ENCODE data around the gene SSTR3.

The SSTR3 gene

DNA sequence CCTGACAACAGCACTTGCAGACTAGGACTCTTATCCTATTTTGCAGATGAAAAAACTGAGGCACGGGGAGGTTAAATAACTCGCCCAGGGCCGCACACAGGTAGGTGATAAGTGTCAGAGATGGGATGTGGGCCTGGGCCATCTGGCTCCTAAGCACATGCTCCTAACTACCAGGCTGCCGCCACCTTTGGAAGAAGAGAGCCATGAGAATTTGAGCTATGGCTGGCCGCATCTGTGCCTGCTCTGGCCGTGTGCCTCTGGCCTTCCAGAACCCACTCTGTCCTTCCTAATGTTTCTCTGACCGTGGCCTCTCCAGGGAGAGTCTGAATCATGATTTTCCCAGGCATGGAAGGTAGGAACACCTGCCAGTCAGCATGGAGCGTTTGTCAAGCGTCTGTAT is 47.2 kb downstream of the SSTR3 start:
- peaks cover 9% of the 10 kb centered on the region; the same call in 1 of the 2 replicates for H3K9me3 ChIP-seq (ENCODE audit: insufficient read depth, low read length)
- H3K4me3 ChIP-seq (ENCODE audit: insufficient read depth, low read length, poor library complexity, severe bottlenecking): no peak overlapping the region
- no peak overlapping the region for H2AFZ ChIP-seq (ENCODE audit: low read depth, low read length, severe bottlenecking)
- no peaks in the 10 kb centered on the region for H4K20me1 ChIP-seq (ENCODE audit: low read depth, low read length)
- no peak overlapping the region for H3K4me2 ChIP-seq (ENCODE audit: low read depth, low read length, poor library complexity, severe bottlenecking)
- TF ChIP-seq, protein P1, sequence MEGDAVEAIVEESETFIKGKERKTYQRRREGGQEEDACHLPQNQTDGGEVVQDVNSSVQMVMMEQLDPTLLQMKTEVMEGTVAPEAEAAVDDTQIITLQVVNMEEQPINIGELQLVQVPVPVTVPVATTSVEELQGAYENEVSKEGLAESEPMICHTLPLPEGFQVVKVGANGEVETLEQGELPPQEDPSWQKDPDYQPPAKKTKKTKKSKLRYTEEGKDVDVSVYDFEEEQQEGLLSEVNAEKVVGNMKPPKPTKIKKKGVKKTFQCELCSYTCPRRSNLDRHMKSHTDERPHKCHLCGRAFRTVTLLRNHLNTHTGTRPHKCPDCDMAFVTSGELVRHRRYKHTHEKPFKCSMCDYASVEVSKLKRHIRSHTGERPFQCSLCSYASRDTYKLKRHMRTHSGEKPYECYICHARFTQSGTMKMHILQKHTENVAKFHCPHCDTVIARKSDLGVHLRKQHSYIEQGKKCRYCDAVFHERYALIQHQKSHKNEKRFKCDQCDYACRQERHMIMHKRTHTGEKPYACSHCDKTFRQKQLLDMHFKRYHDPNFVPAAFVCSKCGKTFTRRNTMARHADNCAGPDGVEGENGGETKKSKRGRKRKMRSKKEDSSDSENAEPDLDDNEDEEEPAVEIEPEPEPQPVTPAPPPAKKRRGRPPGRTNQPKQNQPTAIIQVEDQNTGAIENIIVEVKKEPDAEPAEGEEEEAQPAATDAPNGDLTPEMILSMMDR (IDR thresholded peaks at IDR 0.05; ENCODE audit: insufficient read depth, low read length, poor library complexity, severe bottlenecking): no peak
- TF ChIP-seq EZH2phosphoT487 (conservative IDR thresholded peaks at IDR 0.05; ENCODE audit: low read length): no peak
- no peaks in the 10 kb centered on the region for H3K27me3 ChIP-seq (ENCODE audit: low read length)
- no peaks in the 10 kb centered on the region for H3K9me2 ChIP-seq (replicated peaks; ENCODE audit: insufficient read depth, low read length)
- no peaks in the 10 kb centered on the region for H3F3A ChIP-seq (ENCODE audit: insufficient read depth)
- no peak overlapping the region for H3K27ac ChIP-seq (ENCODE audit: low read depth, low read length)
- no peaks in the 10 kb centered on the region for H3K36me3 ChIP-seq (ENCODE audit: low read length)
- H3K9ac ChIP-seq (ENCODE audit: low read length): no peak overlapping the region
- H3K79me2 ChIP-seq (ENCODE audit: insufficient read depth, low read length): no peaks in the 10 kb centered on the region

DNA sequence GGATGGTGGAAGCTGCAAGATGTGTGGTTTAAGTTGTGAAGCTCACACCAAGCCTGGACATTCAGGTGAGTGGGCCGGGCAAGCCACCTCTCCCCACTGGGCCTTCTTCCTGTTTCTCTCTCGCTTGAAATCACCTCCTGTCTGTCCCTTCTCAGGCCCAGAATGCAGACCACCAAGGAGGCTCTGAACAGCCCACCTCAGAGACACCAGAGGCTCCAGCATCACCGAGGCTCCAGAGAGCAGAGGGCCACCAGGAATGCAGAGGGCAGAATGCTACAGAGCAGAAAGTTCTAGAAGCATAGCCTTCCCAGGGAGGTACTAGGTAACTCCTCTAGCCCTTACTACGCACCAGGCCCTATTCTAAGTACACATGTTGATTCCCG is 47.8 kb downstream of the SSTR3 start:
- no peak overlapping the region for H3K27ac ChIP-seq (ENCODE audit: low read depth, low read length)
- no peaks in the 10 kb centered on the region for H4K20me1 ChIP-seq (ENCODE audit: low read depth, low read length)
- no peaks in the 10 kb centered on the region for H3K9me2 ChIP-seq (replicated peaks; ENCODE audit: insufficient read depth, low read length)
- H3K9ac ChIP-seq (ENCODE audit: low read length): no peak overlapping the region
- no peak overlapping the region for H2AFZ ChIP-seq (ENCODE audit: low read depth, low read length, severe bottlenecking)
- H3F3A ChIP-seq (ENCODE audit: insufficient read depth): no peaks in the 10 kb centered on the region
- peaks cover 9% of the 10 kb centered on the region; the same call in 1 of the 2 replicates for H3K9me3 ChIP-seq (ENCODE audit: insufficient read depth, low read length)
- H3K4me2 ChIP-seq (ENCODE audit: low read depth, low read length, poor library complexity, severe bottlenecking): no peak overlapping the region
- H3K79me2 ChIP-seq (ENCODE audit: insufficient read depth, low read length): no peaks in the 10 kb centered on the region
- TF ChIP-seq EZH2phosphoT487 (conservative IDR thresholded peaks at IDR 0.05; ENCODE audit: low read length): no peak
- TF ChIP-seq, protein P1 (IDR thresholded peaks at IDR 0.05; ENCODE audit: insufficient read depth, low read length, poor library complexity, severe bottlenecking): no peak
- H3K4me3 ChIP-seq (ENCODE audit: insufficient read depth, low read length, poor library complexity, severe bottlenecking): no peak overlapping the region
- no peaks in the 10 kb centered on the region for H3K36me3 ChIP-seq (ENCODE audit: low read length)
- H3K27me3 ChIP-seq (ENCODE audit: low read length): no peaks in the 10 kb centered on the region

DNA sequence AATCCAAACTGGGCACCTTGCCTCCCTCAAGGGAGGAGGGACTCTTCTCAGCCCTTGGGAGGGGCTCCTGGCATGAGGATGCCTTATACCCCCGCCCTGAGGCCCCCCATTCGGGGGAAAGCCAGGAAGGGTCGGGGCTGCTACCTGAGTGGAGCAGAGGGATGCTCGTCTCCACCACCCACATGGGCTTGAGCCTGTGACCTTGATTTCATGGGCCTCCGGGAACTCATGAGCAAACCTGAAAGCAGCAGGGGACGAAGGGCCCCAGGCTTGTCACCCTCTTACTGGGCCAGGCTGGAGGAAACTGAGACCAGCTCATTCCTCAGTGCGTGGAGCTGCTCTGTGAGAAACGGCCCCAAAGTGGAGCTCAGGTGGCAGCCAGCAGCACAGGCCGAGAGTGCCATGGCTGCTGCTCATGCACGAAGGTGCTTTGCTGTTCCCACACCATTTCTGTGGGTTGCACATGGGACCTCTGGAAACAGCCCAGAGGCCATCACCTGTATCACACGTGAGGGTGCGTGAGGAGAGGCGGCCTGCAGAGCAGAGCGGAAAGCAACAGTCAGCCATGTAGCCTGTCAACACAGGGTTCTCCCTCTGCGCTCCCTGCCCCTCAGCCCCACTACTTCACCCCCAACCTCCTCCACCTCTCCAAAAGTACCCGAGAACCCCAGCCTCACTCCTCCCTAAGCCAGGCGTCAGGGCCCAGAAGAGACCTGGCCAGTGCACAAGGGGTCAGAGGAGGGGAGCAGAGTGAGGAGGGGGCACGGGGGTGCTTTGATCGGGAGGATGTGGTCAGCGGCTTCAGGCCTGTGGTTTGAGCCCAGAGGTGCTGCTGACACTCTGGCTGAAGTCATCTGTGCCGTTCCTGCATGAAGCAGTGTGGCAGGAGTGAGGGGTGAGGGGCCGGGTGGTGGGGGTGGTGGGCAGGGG is 48.4 kb downstream of the SSTR3 start:
- no peak overlapping the region for H3K9ac ChIP-seq (ENCODE audit: low read length)

More for the DNA sequence above, 48.4 kb downstream of the SSTR3 start:
- H2AFZ ChIP-seq (ENCODE audit: low read depth, low read length, severe bottlenecking): no peak overlapping the region
- no peak overlapping the region for H3K4me2 ChIP-seq (ENCODE audit: low read depth, low read length, poor library complexity, severe bottlenecking)
- H3K27me3 ChIP-seq (ENCODE audit: low read length): no peaks in the 10 kb centered on the region
- H3F3A ChIP-seq (ENCODE audit: insufficient read depth): no peaks in the 10 kb centered on the region
- H3K36me3 ChIP-seq (ENCODE audit: low read length): no peaks in the 10 kb centered on the region
- H3K79me2 ChIP-seq (ENCODE audit: insufficient read depth, low read length): no peaks in the 10 kb centered on the region
- H3K9me3 ChIP-seq (ENCODE audit: insufficient read depth, low read length): peaks cover 9% of the 10 kb centered on the region; the same call in 1 of the 2 replicates
- no peak overlapping the region for H3K27ac ChIP-seq (ENCODE audit: low read depth, low read length)
- no peak overlapping the region for H3K4me3 ChIP-seq (ENCODE audit: insufficient read depth, low read length, poor library complexity, severe bottlenecking)
- TF ChIP-seq EZH2phosphoT487 (conservative IDR thresholded peaks at IDR 0.05; ENCODE audit: low read length): no peak
- TF ChIP-seq, protein P1 (IDR thresholded peaks at IDR 0.05; ENCODE audit: insufficient read depth, low read length, poor library complexity, severe bottlenecking): no peak
- no peaks in the 10 kb centered on the region for H3K9me2 ChIP-seq (replicated peaks; ENCODE audit: insufficient read depth, low read length)
- H4K20me1 ChIP-seq (ENCODE audit: low read depth, low read length): no peaks in the 10 kb centered on the region
